ENCODE results near the gene KLK4.

The KLK4 gene

DNA sequence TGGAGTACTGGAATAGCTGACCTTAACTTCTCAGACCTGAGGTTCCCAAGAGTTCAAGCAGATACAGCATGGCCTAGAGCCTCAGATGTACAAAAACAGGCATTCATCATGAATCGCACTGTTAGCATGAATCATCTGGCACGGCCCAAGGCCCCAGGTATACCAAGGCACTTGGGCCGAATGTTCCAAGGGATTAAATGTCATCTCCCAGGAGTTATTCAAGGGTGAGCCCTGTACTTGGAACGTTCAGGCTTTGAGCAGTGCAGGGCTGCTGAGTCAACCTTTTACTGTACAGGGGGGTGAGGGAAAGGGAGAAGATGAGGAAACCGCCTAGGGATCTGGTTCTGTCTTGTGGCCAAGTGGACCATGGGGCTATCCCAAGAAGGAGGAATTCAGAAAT is 50.2 kb downstream of the KLK4 start:
- TF ChIP-seq, protein P1, sequence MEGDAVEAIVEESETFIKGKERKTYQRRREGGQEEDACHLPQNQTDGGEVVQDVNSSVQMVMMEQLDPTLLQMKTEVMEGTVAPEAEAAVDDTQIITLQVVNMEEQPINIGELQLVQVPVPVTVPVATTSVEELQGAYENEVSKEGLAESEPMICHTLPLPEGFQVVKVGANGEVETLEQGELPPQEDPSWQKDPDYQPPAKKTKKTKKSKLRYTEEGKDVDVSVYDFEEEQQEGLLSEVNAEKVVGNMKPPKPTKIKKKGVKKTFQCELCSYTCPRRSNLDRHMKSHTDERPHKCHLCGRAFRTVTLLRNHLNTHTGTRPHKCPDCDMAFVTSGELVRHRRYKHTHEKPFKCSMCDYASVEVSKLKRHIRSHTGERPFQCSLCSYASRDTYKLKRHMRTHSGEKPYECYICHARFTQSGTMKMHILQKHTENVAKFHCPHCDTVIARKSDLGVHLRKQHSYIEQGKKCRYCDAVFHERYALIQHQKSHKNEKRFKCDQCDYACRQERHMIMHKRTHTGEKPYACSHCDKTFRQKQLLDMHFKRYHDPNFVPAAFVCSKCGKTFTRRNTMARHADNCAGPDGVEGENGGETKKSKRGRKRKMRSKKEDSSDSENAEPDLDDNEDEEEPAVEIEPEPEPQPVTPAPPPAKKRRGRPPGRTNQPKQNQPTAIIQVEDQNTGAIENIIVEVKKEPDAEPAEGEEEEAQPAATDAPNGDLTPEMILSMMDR (IDR thresholded peaks at IDR 0.05; ENCODE audit: insufficient read depth, low read length, poor library complexity, severe bottlenecking): no peak
- H3K4me3 ChIP-seq (replicated peaks; ENCODE audit: low read depth, low read length): no peak overlapping the region
- DNase-seq (ENCODE audit: extremely low read depth, insufficient read length): no peak
- no peaks in the 10 kb centered on the region for H3K27me3 ChIP-seq (replicated peaks; ENCODE audit: control insufficient read depth, insufficient read depth, low read length)
- no peaks in the 10 kb centered on the region for H3K36me3 ChIP-seq (ENCODE audit: control insufficient read depth, insufficient read depth, low read length)

DNA sequence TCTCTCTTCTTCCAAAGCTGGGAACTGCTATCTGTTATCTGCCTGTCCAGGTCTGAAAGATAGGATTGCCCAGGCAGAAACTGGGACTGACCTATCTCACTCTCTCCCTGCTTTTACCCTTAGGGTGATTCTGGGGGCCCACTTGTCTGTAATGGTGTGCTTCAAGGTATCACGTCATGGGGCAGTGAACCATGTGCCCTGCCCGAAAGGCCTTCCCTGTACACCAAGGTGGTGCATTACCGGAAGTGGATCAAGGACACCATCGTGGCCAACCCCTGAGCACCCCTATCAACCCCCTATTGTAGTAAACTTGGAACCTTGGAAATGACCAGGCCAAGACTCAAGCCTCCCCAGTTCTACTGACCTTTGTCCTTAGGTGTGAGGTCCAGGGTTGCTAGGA is 51.3 kb downstream of the KLK4 start:
- Histone ChIP-seq H3K4me3 (replicated peaks; ENCODE audit: low read depth, low read length) (no peak overlapping the region), H3K36me3 (ENCODE audit: control insufficient read depth, insufficient read depth, low read length) (no peaks in the 10 kb centered on the region), H3K27me3 (replicated peaks; ENCODE audit: control insufficient read depth, insufficient read depth, low read length) (no peaks in the 10 kb centered on the region; the same call in 1 of the 2 replicates)
- no peak for DNase-seq (ENCODE audit: extremely low read depth, insufficient read length)
- TF ChIP-seq, protein P1 (IDR thresholded peaks at IDR 0.05; ENCODE audit: insufficient read depth, low read length, poor library complexity, severe bottlenecking): no peak

DNA sequence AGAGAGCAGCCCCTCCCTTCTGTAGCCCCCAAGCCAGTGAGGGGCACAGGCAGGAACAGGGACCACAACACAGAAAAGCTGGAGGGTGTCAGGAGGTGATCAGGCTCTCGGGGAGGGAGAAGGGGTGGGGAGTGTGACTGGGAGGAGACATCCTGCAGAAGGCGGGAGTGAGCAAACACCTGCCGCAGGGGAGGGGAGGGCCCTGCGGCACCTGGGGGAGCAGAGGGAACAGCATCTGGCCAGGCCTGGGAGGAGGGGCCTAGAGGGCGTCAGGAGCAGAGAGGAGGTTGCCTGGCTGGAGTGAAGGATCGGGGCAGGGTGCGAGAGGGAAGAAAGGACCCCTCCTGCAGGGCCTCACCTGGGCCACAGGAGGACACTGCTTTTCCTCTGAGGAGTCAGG is 52.3 kb downstream of the KLK4 start:
- H3K36me3 ChIP-seq (ENCODE audit: control insufficient read depth, insufficient read depth, low read length): no peaks in the 10 kb centered on the region
- TF ChIP-seq, protein P1 (IDR thresholded peaks at IDR 0.05; ENCODE audit: insufficient read depth, low read length, poor library complexity, severe bottlenecking): no peak
- no peak overlapping the region for H3K4me3 ChIP-seq (replicated peaks; ENCODE audit: low read depth, low read length)
- no peaks in the 10 kb centered on the region; the same call in 1 of the 2 replicates for H3K27me3 ChIP-seq (replicated peaks; ENCODE audit: control insufficient read depth, insufficient read depth, low read length)
- DNase-seq (ENCODE audit: extremely low read depth, insufficient read length): no peak

DNA sequence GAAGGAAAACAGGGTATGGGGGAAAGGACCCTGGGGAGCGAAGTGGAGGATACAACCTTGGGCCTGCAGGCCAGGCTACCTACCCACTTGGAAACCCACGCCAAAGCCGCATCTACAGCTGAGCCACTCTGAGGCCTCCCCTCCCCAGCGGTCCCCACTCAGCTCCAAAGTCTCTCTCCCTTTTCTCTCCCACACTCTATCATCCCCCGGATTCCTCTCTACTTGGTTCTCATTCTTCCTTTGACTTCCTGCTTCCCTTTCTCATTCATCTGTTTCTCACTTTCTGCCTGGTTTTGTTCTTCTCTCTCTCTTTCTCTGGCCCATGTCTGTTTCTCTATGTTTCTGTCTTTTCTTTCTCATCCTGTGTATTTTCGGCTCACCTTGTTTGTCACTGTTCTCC is 53.8 kb downstream of the KLK4 start:
- Histone ChIP-seq H3K27me3 (replicated peaks; ENCODE audit: control insufficient read depth, insufficient read depth, low read length) (no peaks in the 10 kb centered on the region; the same call in 1 of the 2 replicates), H3K36me3 (ENCODE audit: control insufficient read depth, insufficient read depth, low read length) (no peaks in the 10 kb centered on the region), H3K4me3 (replicated peaks; ENCODE audit: low read depth, low read length) (no peak overlapping the region)
- TF ChIP-seq, protein P1 (IDR thresholded peaks at IDR 0.05; ENCODE audit: insufficient read depth, low read length, poor library complexity, severe bottlenecking): no peak
- DNase-seq (ENCODE audit: extremely low read depth, insufficient read length): no peak

Data from GM06990 (cell line).